ENCODE measurements around the gene HMGCS1.
"Not testable (repeated sequence)": the region's sequence is repeated elsewhere in the genome, so short reads cannot be mapped to it uniquely, and the experiment has no call there.

Gene HMGCS1

GRCh38 chr5:43312076-43312661, 1.0 kb downstream of the HMGCS1 start:
- no peak for DNase-seq

GRCh38 chr5:43309637-43310036, 3.6 kb downstream of the HMGCS1 start:
- DNase-seq: no peak

DNA sequence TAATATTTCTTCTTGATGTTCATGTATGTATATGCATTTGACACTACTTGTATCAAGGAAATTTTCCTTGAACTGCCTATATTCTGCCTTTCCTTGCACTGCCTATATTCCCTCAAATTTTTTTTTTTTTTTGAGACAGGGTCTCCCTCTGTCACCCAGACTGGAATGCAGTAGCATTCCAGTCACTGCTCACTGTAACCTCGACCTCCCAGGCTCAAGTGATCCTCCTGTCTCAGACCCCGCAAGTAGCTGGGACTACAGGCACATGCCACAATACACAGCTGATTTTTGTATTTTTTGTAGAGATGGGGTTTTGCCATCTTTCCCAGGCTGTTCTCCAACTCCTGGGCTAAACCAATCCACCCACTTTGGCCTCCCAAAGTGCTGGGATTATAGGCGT, 4.1 kb downstream of the HMGCS1 start:
- no peak for DNase-seq

- not testable (repeated sequence) for DNase-seq
These were observed 6.3 kb downstream of the HMGCS1 start for GRCh38 chr5:43306954-43307353.

DNA sequence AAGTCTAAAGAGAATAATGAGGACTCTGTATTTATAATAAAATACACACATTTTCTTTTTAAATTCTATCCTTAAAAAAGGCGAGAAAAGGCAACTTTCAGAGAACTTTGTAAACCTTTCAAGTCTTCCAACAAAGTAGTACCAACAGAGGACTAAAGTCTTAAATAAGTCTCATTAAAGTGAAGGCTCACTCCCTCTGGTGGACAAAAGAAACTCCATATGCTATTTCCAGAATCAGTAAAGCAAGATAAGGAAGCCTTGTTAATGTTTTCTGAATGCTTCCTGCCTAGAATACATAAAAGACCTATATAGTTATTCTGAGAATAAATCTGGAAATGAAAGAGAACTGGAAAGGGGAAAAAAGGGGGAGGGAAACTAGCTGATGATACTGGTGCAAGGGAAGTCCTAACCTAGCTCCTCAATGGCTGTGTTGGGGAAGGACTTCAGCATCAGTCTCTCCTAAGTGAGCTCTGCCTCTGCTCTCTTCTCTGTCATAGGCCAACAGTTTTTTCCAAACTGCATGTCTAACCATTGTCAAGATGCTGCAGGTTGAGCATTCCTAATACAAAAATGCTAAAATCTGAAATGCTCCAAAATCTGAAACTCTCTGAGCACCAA, 7.2 kb downstream of the HMGCS1 start:
- DNase-seq: no peak

DNA sequence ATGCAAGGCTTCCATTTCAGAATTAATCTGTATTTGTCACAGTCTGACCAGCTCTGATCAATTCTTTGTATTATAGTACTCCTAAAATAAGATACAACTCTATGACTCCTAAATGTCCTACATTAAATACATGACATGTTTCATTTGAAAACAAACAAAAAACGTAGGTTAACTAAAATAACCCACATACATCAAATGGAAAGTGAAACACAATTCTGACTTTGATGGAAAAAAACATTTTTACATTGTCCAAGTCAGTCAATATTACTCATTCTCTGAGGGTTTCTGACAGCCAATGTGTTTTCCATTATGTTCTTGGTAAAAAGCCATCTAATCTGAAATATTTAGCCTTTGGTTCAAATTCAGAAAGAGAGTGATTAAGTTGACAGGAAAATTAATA, 8.7 kb downstream of the HMGCS1 start:
- no peak for DNase-seq

GRCh38 chr5:43303242-43303641, 10.0 kb downstream of the HMGCS1 start:
- no peak for DNase-seq

- no peak for DNase-seq
These were observed 10.7 kb downstream of the HMGCS1 start for GRCh38 chr5:43302481-43302880.

DNA sequence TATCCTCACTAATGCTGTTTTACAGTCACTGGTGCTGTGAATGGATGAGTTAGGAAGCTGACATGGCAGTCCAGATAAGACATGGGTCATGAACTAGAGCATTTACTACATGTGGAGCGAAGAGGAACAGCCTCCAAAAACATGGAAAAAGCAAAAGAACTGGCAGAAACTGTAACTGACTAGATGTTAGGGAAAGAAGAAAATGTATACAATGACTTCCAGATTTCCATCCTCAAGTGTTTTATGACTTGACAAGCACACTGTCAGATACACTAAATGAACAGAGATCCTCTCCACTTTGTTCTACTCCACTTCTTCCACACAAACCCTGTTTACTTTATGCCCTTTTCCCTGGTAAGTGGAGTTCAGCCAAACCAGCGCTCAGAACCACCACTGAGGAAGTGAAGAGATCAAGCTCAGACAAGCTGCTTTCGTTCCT, 11.5 kb downstream of the HMGCS1 start:
- no peak for DNase-seq

GRCh38 chr5:43300112-43300511, 13.1 kb downstream of the HMGCS1 start:
- no peak for DNase-seq

GRCh38 chr5:43298443-43298842, 14.8 kb downstream of the HMGCS1 start:
- DNase-seq: no peak

- no peak for DNase-seq
These were observed 16.4 kb downstream of the HMGCS1 start for GRCh38 chr5:43296835-43297234.

DNA sequence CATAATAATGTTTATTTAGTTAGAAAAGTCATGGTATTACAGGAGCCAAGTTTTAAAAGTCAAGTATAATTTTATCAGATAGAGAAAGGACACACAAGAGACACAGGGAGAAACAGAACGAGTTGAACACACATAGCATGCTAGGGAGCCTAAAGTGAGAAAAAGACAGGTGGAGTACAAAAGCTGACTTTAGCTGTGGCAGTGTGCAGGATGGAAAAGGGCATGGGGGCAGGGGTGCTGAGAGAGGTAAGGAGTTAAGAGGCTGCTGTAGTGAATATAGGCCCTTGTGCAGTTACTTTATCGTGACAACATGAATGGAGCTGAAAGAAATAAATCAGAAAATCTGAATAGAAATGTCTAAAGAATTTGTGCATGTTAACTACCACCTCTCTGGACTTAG, 18.0 kb downstream of the HMGCS1 start:
- DNase-seq: no peak

GRCh38 chr5:43294226-43294625, 19.0 kb downstream of the HMGCS1 start:
- DNase-seq: no peak

- DNase-seq: no peak
These were observed 22.5 kb downstream of the HMGCS1 start for GRCh38 chr5:43290726-43291125.

DNA sequence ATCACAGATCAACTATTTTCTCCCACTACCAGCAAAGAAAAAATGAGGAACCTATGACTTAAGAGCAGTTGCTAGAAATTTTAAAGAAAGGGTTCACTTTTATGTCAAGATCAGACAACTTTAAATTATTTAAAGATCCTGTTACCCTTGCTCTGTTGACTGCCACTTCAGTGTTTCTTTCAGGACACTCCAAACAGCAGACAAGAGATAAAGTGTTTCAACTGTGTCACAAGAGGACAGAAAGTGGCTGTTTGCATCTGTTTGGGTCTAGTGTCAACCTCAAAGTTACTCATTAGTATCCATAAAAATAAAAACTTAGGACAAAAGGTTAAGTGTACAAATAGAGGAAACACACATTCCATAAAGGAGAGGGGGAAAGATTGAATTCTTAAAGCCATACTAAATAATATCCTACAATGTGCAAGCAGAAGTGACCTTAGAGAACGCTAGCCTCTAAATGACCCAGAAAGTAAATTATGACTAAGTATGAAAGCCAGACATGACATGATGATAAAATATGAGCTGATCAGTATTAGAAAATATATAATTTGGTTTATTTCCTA, 24.9 kb downstream of the HMGCS1 start:
- DNase-seq: no peak

- DNase-seq: no peak
These were observed 25.7 kb downstream of the HMGCS1 start for GRCh38 chr5:43287493-43287892.

DNA sequence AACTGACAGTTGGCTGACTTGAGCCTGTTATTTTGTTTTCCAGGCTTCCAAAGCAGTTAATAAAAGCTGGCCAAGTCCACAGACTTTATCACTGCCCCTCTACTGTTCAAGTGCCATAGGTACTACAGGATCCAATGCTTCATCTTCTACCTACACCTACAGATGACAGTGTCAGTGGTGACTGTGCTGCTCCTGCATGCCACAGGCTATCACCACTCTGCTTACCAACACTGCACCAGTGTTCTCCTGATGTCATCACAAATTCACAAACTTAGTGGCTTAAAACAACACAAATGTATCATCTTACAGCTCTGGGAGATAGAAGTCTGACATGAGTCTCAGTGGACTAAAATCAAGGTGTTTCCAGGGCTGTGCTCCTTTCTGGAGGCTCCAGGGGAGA, 26.6 kb downstream of the HMGCS1 start:
- DNase-seq: no peak

DNA sequence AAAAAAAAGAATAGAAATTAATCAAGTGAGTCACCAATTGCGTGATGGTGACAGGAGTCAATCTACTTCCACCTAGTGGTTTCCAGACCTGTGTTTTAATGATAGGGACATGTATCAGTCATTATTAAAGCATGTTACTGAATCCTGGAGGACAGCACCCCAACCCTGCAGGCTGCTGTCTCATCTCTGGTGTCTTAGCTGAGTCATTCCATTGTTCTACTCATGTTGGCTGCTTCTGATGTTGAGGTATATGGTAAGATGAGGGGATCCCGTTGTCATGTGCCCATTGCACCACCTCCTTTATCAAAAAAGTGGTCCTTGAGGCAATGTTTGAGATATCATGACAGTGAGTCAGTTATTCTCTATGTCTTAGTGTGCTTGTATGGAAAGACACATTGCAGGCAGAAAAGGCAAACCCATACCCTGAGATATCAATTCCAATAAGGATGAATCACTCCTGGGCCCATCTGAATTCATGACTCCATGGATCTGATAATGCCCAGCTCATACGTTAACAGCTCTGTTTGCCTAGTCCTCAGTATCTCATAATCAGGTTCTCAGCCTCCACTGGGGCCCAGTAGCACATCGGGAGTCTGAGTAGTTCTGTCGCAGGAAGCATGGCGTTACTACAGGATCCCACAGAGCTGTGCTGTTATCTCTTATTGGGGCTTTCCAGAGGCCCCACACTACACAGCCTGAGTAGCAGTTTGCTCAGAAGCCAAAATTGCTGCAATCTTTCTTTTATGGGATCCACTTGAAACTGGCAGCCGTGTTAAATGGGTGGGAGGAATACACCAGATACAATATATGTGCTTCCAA, 31.2 kb downstream of the HMGCS1 start:
- DNase-seq: no peak

- DNase-seq: no peak
These were observed 33.5 kb downstream of the HMGCS1 start for GRCh38 chr5:43279548-43280274.

- DNase-seq: no peak
These were observed 37.8 kb downstream of the HMGCS1 start for GRCh38 chr5:43275391-43275790.

DNA sequence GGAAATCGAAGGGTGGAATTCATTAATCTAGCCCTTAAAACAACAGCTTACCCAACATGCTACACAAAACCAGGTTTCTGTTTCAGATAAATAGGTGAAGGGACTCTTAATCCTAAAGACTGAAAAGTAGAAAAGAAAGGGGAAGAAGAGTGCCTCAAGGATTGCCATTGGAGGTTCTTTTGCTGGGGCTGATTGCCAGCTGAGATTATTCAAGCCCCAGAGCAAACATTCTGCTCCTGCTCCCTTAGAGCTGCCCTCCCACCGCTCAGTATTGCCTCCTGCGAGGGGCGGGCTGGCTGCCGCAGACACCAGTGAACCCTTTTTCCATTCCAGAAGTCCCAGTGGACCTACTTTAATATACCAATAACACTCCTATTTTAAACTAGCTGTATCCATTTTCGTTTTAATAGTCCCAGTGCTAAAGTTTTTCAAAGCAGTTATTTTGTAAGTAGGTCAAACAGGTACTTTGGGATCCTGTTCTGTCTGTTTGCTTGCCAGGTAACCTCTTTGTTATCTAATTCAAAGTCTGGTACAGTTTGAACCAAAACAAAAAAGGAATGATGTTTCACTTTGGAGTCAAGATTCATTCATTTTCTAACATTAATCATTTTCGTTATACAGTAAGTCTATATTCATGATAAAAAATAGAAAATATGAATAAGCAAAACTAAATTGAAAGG, 38.6 kb downstream of the HMGCS1 start:
- DNase-seq: no peak

GRCh38 chr5:43273552-43273951, 39.7 kb downstream of the HMGCS1 start:
- no peak for DNase-seq
